Fibroblast of pulmonary artery (primary cell): ENCODE results near the gene KIF2C.

ENCODE experiments used
- DNase-seq: peaks from one replicate; pipeline ENCODE4 v3.0.0-alpha.2; 2010; ENCODE audit warnings: low read depth
- H3K4me3 ChIP-seq: replicated peaks from 2 replicates; pipeline ENCODE4 v1.5.1; 2011; ENCODE audit warnings: low read depth, mild to moderate bottlenecking, control low read depth, low read length, moderate library complexity
- TF ChIP-seq, protein P1 (sequence below): IDR thresholded peaks from 2 replicates; pipeline ENCODE4 v1.5.1; 2011; ENCODE audit warnings: mild to moderate bottlenecking, control low read depth, low read length, inconsistent platforms; ENCODE audit errors: missing control alignments

The KIF2C gene

DNA sequence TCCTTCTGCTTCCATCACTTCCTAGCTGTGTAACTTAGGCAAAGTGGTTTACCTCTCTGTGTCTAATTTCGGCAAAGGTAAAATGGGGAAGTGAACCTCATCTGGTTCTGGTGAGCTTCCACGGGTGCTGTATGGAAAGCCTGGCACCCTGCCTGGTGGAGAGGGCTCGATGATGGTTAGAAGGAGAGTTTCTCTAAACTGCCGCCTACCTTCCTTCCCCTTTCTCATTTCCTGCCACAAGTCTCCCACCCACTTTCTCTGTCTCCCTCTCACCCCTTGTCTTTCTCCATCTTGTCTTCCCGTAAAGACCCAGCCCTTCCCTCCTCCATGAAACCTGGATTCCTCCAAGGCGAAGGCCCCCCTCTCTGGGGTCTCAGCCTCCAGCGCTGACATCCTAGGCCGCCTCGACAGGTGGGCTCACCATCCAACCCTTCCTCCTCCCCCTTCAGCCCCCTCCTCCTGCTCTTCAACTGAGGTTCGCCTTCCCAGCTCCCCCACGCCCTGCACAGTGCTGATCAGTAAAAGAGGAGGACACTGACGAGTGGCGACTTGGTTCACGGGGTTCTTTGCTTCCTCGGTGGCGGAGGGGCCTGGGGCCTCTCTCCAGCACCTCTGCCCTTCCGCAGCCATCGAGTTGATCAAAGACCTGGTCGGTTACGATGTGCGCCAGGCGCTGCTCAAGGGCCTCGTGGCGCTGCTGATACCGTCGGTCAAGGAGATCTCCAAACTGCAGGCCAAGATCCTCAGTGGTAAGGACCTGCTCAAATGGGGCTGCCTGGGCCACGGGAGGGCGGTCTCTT is 15.9 kb upstream of the KIF2C start:
- DNase-seq, result no peak
- no peak overlapping the region for H3K4me3 ChIP-seq
- TF ChIP-seq, protein P1, sequence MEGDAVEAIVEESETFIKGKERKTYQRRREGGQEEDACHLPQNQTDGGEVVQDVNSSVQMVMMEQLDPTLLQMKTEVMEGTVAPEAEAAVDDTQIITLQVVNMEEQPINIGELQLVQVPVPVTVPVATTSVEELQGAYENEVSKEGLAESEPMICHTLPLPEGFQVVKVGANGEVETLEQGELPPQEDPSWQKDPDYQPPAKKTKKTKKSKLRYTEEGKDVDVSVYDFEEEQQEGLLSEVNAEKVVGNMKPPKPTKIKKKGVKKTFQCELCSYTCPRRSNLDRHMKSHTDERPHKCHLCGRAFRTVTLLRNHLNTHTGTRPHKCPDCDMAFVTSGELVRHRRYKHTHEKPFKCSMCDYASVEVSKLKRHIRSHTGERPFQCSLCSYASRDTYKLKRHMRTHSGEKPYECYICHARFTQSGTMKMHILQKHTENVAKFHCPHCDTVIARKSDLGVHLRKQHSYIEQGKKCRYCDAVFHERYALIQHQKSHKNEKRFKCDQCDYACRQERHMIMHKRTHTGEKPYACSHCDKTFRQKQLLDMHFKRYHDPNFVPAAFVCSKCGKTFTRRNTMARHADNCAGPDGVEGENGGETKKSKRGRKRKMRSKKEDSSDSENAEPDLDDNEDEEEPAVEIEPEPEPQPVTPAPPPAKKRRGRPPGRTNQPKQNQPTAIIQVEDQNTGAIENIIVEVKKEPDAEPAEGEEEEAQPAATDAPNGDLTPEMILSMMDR, result no peak

DNA sequence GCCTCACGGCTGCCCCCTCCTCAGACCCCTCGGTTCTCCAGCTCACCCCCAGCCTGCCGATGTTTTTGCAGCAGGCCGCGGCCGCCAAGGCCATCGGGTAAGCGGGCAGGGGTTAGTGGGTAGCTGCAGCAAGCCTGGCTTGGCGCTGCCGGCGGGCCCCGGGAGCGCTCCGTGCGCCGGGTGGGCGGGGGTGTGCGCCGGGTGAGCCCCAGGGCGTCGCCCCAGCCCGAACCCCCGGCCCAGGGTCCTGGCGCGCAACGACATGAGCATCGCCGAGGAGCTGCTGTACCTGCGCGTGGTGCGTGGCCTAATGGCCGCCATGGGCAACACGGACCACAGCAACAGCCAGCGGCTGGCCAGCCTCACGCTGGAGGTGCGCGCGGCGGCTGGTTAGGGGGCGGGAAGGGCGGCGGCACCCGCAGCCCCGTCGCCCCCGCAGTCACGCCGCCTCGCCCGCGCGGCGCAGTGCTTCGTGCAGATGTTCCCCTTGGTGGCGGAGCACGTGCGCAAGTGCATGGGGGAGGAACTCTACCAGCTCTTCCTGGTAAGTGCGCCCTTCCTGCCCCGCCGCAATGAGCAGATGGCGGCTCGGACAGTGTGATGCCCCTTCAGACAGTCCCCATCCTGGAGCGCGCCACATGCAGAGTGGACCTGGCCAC is 15.2 kb upstream of the KIF2C start:
- DNase-seq, result no peak
- H3K4me3 ChIP-seq, result no peak overlapping the region
- TF ChIP-seq, protein P1, result no peak

DNA sequence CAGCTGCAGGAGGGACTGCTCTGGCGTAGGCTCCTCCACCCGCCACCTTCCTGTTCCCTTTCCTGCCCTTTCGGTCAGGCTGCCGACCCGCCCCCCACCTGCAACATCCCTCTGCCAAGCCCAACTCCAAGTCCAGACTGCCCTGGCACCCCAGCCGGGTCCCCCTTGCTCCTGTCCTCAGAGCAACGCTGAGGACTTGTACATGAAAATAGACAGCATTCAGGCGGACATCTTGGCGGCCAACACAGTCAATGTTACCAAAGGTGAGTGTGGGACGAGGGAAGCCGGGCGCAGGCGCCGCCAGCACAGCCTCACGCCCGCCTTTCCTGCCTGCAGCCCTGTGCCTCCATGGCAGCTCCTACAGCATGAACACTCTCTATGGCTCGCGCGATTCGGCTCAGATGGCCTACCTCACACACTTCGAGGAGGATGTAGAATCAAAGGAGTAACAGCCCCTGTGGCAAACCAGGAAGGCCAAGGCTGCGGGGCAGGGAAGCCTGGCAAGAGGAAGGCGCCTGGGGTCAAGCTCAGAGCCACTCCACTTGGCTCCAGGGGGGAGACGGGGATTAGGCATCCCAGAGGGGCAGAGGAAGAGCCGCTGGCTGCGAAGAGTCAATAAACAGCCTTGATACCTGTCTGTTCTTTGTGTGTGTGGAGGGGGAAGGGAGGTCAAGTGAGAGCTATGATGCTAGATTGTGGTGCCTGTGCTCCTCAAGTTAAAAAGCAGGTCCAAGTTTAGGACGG is 14.5 kb upstream of the KIF2C start:
- H3K4me3 ChIP-seq, result no peak overlapping the region
- no peak for DNase-seq
- TF ChIP-seq, protein P1, result no peak

DNA sequence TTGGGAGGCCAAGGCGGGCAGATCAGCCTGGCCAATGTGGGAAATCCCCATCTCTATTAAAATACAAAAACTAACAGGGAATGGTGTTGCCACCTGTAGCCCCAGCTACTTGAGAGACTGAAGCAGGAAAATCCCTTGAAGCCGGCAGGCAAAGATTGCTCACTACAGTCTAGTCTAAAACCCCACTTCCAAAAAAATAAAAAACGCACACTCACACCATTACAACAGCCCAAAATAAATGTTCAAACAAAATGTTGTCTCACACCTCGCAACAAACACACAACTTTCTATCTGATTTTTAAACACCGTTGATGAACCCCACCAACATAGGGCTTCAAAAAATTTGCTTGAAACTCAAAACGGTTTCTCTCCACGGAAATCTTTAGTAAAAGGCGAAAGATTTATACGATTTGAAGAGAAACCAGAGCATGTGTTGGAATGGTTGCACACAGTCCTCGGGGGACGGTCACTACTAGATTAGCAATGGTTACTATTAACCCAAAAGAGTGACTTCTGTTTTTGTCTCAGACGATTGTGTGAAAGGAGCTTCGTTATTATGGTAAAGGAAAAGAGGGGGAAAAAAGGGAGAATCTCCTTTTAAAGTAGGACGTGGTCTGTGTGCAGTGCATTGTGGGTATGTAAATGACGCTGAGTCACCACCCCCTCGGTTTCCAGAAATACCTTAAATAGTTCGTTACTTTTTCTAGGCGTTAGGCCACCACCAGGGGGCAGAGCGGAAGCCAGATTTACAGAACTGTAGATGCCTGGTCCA is 8.7 kb upstream of the KIF2C start, which contains the start of gene RNU5D-1:
Gene RNU5D-1 (minus strand): TSS at position 430 of the 772 bp plus-strand sequence.
- peak within 1 kb of the TSS; percentile 40 for H3K4me3 ChIP-seq
- TF ChIP-seq, protein P1, result peak; percentile 81
- DNase-seq, result peak; percentile 98

DNA sequence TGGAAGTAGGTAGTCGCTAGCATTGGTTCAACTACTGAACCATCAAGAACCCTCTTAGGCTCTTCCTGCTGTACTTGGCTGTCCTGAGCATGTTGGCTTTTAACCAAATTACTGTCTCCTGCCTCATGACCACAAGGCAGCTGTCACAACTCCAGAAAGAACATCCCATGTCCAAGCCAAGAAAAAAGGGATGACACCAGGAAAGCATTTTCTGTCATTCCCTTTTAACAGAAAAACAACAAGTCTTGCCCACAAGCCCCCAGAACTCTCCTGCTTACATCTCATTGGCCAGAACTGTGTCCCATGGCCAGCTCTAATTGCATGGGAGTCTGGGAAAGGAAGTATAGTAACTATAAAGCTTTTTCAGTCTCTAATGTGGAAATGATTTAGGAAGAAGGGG is 6.3 kb upstream of the KIF2C start:
- H3K4me3 ChIP-seq, result no peak overlapping the region
- DNase-seq, result peak; percentile 58
- TF ChIP-seq, protein P1, result no peak

DNA sequence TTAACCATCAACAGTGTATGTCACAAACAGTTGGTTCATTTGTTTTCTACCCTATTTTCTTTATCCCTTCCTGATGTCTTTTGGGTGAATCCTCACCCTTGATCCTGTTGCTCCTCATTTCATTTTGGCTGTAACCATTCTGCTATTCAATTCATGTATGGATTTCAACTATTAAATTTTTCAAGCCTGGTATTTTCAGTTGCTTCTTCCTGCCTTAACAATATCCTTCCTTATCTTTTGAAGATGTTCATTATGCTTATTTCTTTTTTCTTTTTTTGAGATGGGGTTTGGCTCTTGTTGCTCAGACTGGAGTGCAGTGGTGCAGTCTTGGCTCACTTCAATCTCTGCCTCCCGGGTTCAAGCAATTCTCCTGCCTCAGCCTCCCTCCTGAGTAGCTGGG is 5.9 kb upstream of the KIF2C start:
- DNase-seq, result no peak
- TF ChIP-seq, protein P1, result no peak
- no peak overlapping the region for H3K4me3 ChIP-seq
